Natural killer cell (primary cell): ENCODE data around the gene KRTAP2-4. TPM values are rescaled to one million over a fixed set of nuclear protein-coding genes. Genes with fewer than 3 reads are reported as not detected.
"Not testable (repeated sequence)": the region's sequence is repeated elsewhere in the genome, so short reads cannot be mapped to it uniquely, and the experiment has no call there.

Experiments
- ATAC-seq, 3 donors: fragments of 150-1000 bp in 2 of 3; fragments of 200-7000 bp in 1 of 3; cut with Tn5 transposase; 1 replicate in 1 of 3; 2 replicates in 2 of 3; pipeline ENCODE4 v1.10.0; 2021; ENCODE audit warnings: mild to moderate bottlenecking in 2 of 3, moderate library complexity in 2 of 3
- DNase-seq, 2 donors: peaks; one replicate each; pipeline versions ENCODE4 v3.0.0 to v3.0.0-alpha.2; 2013 to 2021; ENCODE audit warnings: mixed read lengths in 1 of 2
- H3K27ac ChIP-seq: one replicate; pipeline ENCODE4 v1.5.1; 2013; ENCODE audit warnings: mild to moderate bottlenecking, low read length
- H3K27me3 ChIP-seq: one replicate; pipeline ENCODE4 v1.6.1; 2013; ENCODE audit warnings: low read length; ENCODE audit not compliant: control insufficient read depth, insufficient read depth
- H3K36me3 ChIP-seq: one replicate; pipeline ENCODE4 v1.6.1; 2013; ENCODE audit warnings: low read length; ENCODE audit not compliant: control insufficient read depth, insufficient read depth
- H3K4me1 ChIP-seq: one replicate; pipeline ENCODE4 v1.6.1; 2013; ENCODE audit warnings: low read length; ENCODE audit not compliant: control insufficient read depth, insufficient read depth
- H3K4me3 ChIP-seq: one replicate; pipeline ENCODE4 v1.5.1; 2013; ENCODE audit warnings: low read length
- H3K9me3 ChIP-seq: one replicate; pipeline ENCODE4 v1.6.1; 2013; ENCODE audit warnings: low read length; ENCODE audit not compliant: control insufficient read depth, insufficient read depth
- H3K27ac Mint-ChIP-seq, 2 donors: one replicate each; pipeline ENCODE4 v1.8.0; 2022; ENCODE audit warnings: mild to moderate bottlenecking in 2 of 2, mixed read lengths in 2 of 2, moderate library complexity in 1 of 2
- H3K27me3 Mint-ChIP-seq, 2 donors: one replicate each; pipeline ENCODE4 v1.8.0; 2022; ENCODE audit warnings: low read depth in 2 of 2, mixed read lengths in 2 of 2
- H3K36me3 Mint-ChIP-seq: one replicate; pipeline ENCODE4 v1.8.0; 2022; ENCODE audit warnings: mixed read lengths
- H3K4me1 Mint-ChIP-seq, 2 donors: one replicate each; pipeline ENCODE4 v1.8.0; 2022; ENCODE audit warnings: mixed read lengths in 2 of 2
- H3K4me3 Mint-ChIP-seq: one replicate; pipeline ENCODE4 v1.8.0; 2022; ENCODE audit warnings: mild to moderate bottlenecking, moderate library complexity, mixed read lengths
- H3K9me3 Mint-ChIP-seq, 2 donors: one replicate each; pipeline ENCODE4 v1.8.0; 2022; ENCODE audit warnings: mixed read lengths in 2 of 2
- CTCF ChIP-seq: fragments of 200-600 bp; IDR thresholded peaks from one replicate; pipeline ENCODE4 v1.8.0; 2022; ENCODE audit warnings: antibody characterized with exemption
- WGBS: methylation state at CpG from one replicate; pipeline ENCODE4 v1.1.7; 2013; ENCODE audit warnings: missing lambda C conversion rate; ENCODE audit not compliant: insufficient coverage; 5-methylcytosine and 5-hydroxymethylcytosine counted together
- intact Hi-C: fragments of 100-400 bp; cut with micrococcal nuclease; formaldehyde crosslinking; loops from one replicate; pipeline ENCODE4 v1.14.2; 2022
- total RNA-seq, 4 donors: library from RNA; stranded (reverse); fragments of 120-200 nt in 1 of 4; gene quantifications; one replicate each; pipeline versions ENCODE4 v1.2.3 to v1.2.4, GENCODE V29; 2013 to 2022

Gene KRTAP2-4
- total RNA-seq, 3 donors from 2014 or later (not counting 1 experiment from before 2014, with no cell fraction given), result not detected

DNA sequence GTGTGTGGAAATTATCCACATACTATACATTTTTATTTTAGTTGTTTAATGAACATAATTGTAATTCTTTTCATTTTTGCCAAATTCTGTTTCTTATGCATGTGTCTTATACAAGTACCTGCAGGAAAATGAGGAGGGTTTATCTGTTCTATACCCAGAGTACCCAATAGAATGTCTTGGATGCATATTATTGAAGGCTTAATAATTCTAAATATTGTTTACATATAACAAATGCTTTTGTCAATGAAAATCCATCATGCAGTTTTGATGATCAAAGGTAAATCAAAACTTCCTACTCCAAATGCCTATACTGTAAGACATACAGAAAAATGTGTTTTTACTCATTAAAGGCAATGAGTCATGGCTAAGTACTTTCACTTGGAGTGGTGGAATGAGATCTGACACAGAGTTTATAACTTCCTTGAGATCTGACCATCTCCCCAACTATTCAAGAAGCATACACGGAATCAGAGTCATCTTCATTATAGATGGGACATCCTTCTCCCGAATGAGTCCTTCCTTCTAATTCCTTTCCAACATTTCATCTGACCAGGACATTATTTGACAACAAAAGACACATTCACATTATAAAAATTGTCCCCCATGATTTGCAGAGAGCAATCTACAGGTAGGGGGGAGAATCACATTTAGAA is 38.8 kb upstream of the KRTAP2-4 start:
- intact Hi-C loops, H3K4me1 ChIP-seq, H3K27ac Mint-ChIP-seq, H3K4me3 Mint-ChIP-seq, H3K36me3 ChIP-seq, H3K4me1 Mint-ChIP-seq, H3K27ac ChIP-seq, H3K36me3 Mint-ChIP-seq, ATAC-seq, H3K9me3 Mint-ChIP-seq, H3K9me3 ChIP-seq, H3K27me3 ChIP-seq, H3K4me3 ChIP-seq, DNase-seq: not testable (repeated sequence)
- peaks cover 7 to 46% of the 10 kb centered on the region in 2 donors for H3K27me3 Mint-ChIP-seq
- no CpG with 5 or more reads among the region's 2 CpGs for WGBS

DNA sequence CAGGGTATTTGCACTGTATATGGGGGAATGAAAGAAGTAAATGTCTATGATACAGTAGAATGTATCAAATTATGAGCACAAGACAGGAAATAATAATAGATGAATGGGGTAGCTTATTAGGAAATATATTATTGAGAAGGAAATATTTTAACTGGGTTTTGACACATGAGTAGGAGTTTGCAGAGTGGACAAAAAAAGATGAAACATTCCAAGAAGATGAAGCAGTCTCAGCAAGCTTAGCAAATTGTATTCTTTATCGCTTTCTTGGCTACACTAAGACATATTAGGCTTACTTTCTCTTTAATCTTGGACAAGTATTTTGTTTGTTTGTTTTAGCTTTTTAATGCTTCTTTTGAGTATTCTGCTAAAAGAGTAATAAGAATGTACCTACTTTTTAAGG is 38.2 kb upstream of the KRTAP2-4 start:
- Mint-ChIP-seq H3K4me1 (no peaks in the 10 kb centered on the region), H3K36me3 (no peaks in the 10 kb centered on the region), H3K9me3 (no peaks in the 10 kb centered on the region), H3K27ac (no peak overlapping the region), H3K27me3 (peaks cover 7 to 47% of the 10 kb centered on the region in 2 donors), H3K4me3 (no peak overlapping the region)
- no peak overlapping the region for H3K27ac ChIP-seq
- no CpG with 5 or more reads among the region's 1 CpG for WGBS
- no peaks in the 10 kb centered on the region for H3K9me3 ChIP-seq
- no peaks in the 10 kb centered on the region for H3K4me1 ChIP-seq
- H3K4me3 ChIP-seq, result no peak overlapping the region
- H3K36me3 ChIP-seq, result no peaks in the 10 kb centered on the region
- no peak for TF ChIP-seq CTCF
- DNase-seq, result no peak
- no peaks in the 10 kb centered on the region for H3K27me3 ChIP-seq
- intact Hi-C loops, result no loop called here
- no peak for ATAC-seq

GRCh38 chr17:41101586-41102259 is 36.0 kb upstream of the KRTAP2-4 start, which contains the start of gene KRTAP4-16:
KRTAP4-16 (minus strand) TSS chr17:41102209; CDS start chr17:41102209, 0 bp downstream.
- H3K4me3 ChIP-seq, result no peak within 1 kb of the TSS
- DNase-seq, result no peak
- H3K4me1 ChIP-seq, result no peaks in the 10 kb centered on the region
- no peaks in the 10 kb centered on the region for H3K9me3 Mint-ChIP-seq
- no peaks in the 10 kb centered on the region for H3K36me3 ChIP-seq
- no peak within 1 kb of the TSS for H3K4me3 Mint-ChIP-seq
- H3K36me3 Mint-ChIP-seq, result no peaks in the 10 kb centered on the region
- intact Hi-C loops, result no loop called here
- no peak within 1 kb of the TSS for H3K27ac Mint-ChIP-seq
- no peaks in the 10 kb centered on the region for H3K9me3 ChIP-seq
- 69% methylated on average over 10 of the region's 10 CpGs for WGBS
- no peak for TF ChIP-seq CTCF
- no peak for ATAC-seq
- H3K27ac ChIP-seq, result no peak within 1 kb of the TSS
- H3K27me3 Mint-ChIP-seq, result peaks cover 19 to 51% of the 10 kb centered on the region in 2 donors
- H3K27me3 ChIP-seq, result no peaks in the 10 kb centered on the region
- no peaks in the 10 kb centered on the region for H3K4me1 Mint-ChIP-seq

DNA sequence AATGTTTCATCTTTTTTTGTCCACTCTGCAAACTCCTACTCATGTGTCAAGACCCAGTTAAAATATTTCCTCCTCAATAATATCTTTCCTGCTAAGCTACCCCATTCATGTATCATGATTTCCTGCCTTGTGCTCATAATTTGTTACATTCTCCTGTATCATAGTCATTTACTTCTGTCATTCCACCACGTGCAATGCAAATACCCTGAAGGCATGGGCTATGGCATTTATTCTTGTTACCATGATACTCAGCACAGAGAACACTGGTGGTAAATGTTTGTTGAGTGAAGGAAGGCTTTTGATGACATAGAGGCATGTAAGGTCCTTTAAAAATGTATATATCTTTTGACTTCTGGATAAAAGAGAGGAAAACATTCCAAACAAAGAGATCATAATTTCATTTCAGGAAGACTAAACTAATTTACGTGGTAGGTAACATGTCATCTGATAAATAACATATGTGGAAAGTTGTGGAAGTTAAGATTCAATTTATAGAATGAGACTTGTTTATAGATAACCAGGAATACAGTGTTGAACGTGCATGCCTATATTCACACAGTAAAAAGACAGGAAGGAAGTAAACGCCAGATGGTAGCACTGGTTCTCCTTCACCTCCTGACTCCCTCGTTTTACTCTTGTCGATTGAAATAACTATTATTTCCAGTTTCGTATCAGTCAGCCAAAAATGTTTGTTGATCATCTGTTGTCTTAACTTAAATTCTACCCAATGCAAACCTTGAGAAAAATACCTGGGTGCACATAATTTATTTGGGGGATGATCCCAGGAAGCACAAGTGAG is 34.2 kb upstream of the KRTAP2-4 start:
- H3K4me3 Mint-ChIP-seq, H3K4me1 ChIP-seq, intact Hi-C loops, DNase-seq, H3K36me3 ChIP-seq, H3K9me3 Mint-ChIP-seq, H3K9me3 ChIP-seq, H3K36me3 Mint-ChIP-seq, H3K4me3 ChIP-seq, H3K27me3 ChIP-seq, H3K27ac Mint-ChIP-seq, ATAC-seq, H3K4me1 Mint-ChIP-seq, H3K27ac ChIP-seq: not testable (repeated sequence)
- peaks cover 19 to 47% of the 10 kb centered on the region in 2 donors for H3K27me3 Mint-ChIP-seq
- 10% methylated on average over 6 of the region's 7 CpGs for WGBS
